Smooth muscle cell of bladder (primary cell): ENCODE measurements around the gene WNK2. TPM values are rescaled to one million over a fixed set of nuclear protein-coding genes. Genes with fewer than 3 reads are reported as not detected.

Experiments used
- total RNA-seq: library from RNA; depleted of rRNA; stranded (reverse); fragments of >200 nt; gene quantifications from 2 replicates; pipeline ENCODE4 v1.2.3, GENCODE V29; 2014

The WNK2 gene
- total RNA-seq = not detected in 2 replicates

DNA sequence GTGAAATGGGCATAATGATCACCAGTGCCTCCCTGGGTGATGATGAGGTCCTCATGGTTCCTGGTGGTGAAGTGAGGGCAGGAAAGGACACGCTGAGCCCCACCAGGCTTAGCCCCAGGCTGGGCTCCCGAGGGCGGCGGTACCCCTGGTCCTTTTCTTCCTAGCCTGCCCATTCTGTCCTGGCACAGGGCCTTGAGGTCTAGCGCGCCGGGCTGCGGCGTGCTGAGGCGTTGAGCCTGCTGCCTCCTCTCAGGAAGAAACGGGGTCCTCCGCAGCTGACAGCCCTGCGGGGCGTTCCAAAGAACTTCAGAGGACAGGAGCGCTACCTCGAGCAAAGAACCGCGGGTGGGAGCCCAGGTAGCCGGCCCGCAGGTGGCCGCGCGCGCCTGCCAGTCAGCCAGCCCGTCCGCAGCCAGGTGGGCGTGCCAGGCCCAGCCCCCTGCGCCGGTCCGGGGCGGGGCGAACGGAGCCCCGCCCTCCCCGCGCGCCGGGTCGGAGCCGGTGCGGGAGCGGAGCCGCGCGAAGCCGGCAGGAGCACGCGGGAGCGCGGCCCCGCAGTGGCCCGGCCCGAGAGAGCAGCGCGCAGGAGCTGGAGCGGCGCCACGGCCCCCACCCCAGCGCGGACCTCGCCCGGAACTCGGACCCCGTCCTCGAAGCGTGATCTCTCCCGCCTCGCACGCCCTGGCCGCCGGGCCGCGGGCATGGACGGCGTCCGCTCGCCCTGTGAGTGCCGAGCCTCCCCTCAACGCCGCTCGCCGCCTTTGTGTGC lies at the start of gene WNK2:
TSS of gene WNK2 (plus strand) at position 477 of the 769 bp plus-strand sequence. CDS start 791 bp downstream, outside the sequence.

Other genes starting within 250 kb of the WNK2 start
- gene FGD3, start 236.6 kb upstream of the WNK2 start, total RNA-seq = not detected in 2 replicates
- 1.1 and 1.6 TPM in 2 replicates for gene SUSD3, start 125.4 kb upstream of the WNK2 start, total RNA-seq
- 34.3 and 39.7 TPM in 2 replicates for gene CARD19, start 87.9 kb upstream of the WNK2 start, total RNA-seq
- 42.1 and 58.6 TPM in 2 replicates for gene NINJ1, start 49.9 kb upstream of the WNK2 start, total RNA-seq